Measurements from ENCODE around the gene TRIM52.

The TRIM52 gene

DNA sequence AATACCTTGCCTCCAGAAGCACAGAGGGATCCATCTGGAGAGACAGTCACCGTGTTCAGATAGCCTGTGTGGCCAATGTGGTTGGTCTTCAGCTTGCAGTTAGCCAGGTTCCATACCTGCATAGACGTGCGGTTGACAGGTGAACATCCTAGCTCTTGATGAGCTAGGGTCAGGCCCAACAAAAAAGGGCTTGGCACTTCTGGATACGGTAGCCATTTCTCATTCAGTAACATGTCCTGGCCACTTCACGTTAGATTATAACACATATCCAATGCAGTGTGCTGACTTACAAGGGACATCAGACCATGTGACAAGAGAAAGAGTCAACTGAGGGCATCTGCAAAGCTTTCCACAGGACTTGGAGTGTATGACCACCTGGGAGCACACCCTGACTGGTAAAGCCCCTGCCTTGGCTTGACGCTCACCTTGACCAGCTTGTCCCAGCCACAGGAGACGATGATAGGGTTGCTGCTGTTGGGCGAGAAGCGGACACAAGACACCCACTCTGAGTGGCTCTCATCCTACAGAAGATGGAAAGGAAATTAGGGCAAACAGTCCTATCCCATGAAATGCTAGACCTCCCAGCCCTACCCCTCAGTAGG, 21.8 kb downstream of the TRIM52 start:
- TF ChIP-seq FOXM1 (IDR thresholded peaks at IDR 0.05; ENCODE audit: borderline replicate concordance, low read depth), result no peak

DNA sequence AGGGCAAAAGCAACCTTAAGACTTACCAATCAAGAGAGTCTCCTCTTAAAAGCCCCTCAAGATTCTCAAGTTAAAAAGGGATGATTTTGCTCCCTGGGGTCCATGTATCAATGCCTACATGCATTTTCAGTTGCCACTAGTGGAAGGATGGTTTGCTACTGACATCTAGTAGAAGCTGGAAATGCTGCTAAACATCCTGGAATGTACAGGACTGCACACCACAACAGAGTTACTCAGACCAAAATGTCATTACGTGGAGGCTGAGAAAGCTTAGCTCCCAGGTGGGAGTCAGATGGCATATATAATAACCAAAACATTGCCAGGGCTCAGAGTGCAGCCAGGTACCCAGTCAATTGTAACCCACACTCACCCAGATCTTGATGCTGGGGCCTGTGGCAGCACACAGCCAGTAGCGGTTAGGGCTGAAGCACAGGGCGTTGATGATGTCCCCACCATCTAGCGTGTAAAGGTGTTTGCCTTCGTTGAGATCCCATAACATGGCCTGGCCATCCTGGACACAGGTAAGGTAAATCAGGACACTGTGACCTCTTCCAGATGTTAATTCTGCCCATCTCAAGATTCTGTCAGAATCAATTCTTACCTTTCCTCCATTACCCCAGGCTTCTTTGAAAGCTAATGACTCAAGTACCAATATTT, 23.1 kb downstream of the TRIM52 start:
- TF ChIP-seq TCF12 (IDR thresholded peaks at IDR 0.05; ENCODE audit: low read depth), result no peak
- TF ChIP-seq RAD21 (IDR thresholded peaks at IDR 0.05; ENCODE audit: low read depth), result no peak
- no peak for TF ChIP-seq EGR1 (IDR thresholded peaks at IDR 0.05)
- no peak for TF ChIP-seq CREB1 (IDR thresholded peaks at IDR 0.05; ENCODE audit: low read depth)
- no peak for TF ChIP-seq TAF1 (IDR thresholded peaks at IDR 0.05; ENCODE audit: low read depth)
- TF ChIP-seq CEBPB (IDR thresholded peaks at IDR 0.05), result no peak
- TF ChIP-seq, protein P1, sequence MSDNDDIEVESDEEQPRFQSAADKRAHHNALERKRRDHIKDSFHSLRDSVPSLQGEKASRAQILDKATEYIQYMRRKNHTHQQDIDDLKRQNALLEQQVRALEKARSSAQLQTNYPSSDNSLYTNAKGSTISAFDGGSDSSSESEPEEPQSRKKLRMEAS (IDR thresholded peaks at IDR 0.05), result no peak
- TF ChIP-seq ZBTB7A (IDR thresholded peaks at IDR 0.05; ENCODE audit: low read depth), result no peak
- TF ChIP-seq, protein P2, sequence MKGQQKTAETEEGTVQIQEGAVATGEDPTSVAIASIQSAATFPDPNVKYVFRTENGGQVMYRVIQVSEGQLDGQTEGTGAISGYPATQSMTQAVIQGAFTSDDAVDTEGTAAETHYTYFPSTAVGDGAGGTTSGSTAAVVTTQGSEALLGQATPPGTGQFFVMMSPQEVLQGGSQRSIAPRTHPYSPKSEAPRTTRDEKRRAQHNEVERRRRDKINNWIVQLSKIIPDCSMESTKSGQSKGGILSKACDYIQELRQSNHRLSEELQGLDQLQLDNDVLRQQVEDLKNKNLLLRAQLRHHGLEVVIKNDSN (IDR thresholded peaks at IDR 0.05), result no peak
- no peak for TF ChIP-seq FOXM1 (IDR thresholded peaks at IDR 0.05; ENCODE audit: borderline replicate concordance, low read depth)
- TF ChIP-seq EP300 (IDR thresholded peaks at IDR 0.05; ENCODE audit: borderline replicate concordance), result no peak
- TF ChIP-seq TEAD4 (IDR thresholded peaks at IDR 0.05), result no peak
- TF ChIP-seq, protein P3, sequence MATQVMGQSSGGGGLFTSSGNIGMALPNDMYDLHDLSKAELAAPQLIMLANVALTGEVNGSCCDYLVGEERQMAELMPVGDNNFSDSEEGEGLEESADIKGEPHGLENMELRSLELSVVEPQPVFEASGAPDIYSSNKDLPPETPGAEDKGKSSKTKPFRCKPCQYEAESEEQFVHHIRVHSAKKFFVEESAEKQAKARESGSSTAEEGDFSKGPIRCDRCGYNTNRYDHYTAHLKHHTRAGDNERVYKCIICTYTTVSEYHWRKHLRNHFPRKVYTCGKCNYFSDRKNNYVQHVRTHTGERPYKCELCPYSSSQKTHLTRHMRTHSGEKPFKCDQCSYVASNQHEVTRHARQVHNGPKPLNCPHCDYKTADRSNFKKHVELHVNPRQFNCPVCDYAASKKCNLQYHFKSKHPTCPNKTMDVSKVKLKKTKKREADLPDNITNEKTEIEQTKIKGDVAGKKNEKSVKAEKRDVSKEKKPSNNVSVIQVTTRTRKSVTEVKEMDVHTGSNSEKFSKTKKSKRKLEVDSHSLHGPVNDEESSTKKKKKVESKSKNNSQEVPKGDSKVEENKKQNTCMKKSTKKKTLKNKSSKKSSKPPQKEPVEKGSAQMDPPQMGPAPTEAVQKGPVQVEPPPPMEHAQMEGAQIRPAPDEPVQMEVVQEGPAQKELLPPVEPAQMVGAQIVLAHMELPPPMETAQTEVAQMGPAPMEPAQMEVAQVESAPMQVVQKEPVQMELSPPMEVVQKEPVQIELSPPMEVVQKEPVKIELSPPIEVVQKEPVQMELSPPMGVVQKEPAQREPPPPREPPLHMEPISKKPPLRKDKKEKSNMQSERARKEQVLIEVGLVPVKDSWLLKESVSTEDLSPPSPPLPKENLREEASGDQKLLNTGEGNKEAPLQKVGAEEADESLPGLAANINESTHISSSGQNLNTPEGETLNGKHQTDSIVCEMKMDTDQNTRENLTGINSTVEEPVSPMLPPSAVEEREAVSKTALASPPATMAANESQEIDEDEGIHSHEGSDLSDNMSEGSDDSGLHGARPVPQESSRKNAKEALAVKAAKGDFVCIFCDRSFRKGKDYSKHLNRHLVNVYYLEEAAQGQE (IDR thresholded peaks at IDR 0.05; ENCODE audit: low read depth), result no peak
- no peak for TF ChIP-seq NFIC (IDR thresholded peaks at IDR 0.05)
- TF ChIP-seq YY1 (IDR thresholded peaks at IDR 0.05; ENCODE audit: low read depth), result no peak

DNA sequence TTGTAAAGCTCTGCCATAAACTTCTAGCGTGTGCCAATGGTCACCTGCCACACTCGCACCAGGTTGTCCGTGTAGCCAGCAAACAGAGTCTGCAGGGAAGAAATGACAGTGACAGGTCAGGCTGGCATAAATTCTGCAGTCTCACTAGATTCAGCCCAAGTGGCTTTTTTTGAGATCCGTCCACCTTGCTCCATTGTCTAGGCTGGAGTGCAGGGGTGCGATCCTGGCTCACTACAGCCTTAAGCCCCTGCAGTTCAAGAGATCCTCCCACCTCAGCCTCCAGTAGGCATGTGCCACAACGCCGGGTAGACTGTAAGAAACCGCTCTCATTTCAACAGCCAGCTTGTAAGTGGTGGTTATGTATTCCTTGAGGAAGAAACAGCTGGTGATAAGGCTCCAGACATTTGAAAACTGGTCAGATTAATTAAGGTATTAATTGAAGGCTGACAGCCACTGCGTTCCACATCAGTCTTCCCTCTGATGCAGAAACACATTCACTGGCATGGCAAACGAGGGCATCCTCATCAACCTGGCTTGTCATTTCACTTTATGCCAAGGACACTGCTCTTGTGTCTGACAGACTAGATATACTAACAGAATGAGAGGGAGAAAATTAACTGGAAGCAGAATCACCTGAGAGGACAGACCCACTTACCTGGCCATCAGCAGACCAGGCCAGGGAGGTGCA, 23.8 kb downstream of the TRIM52 start:
- TF ChIP-seq, protein P2 (IDR thresholded peaks at IDR 0.05), result no peak
- no peak for TF ChIP-seq FOXM1 (IDR thresholded peaks at IDR 0.05; ENCODE audit: borderline replicate concordance, low read depth)
- no peak for TF ChIP-seq TEAD4 (IDR thresholded peaks at IDR 0.05)
- TF ChIP-seq, protein P1 (IDR thresholded peaks at IDR 0.05), result no peak
- no peak for TF ChIP-seq ZBTB7A (IDR thresholded peaks at IDR 0.05; ENCODE audit: low read depth)
- TF ChIP-seq EGR1 (IDR thresholded peaks at IDR 0.05), result no peak
- TF ChIP-seq EP300 (IDR thresholded peaks at IDR 0.05; ENCODE audit: borderline replicate concordance), result no peak
- no peak for TF ChIP-seq TCF12 (IDR thresholded peaks at IDR 0.05; ENCODE audit: low read depth)
- TF ChIP-seq CEBPB (IDR thresholded peaks at IDR 0.05), result no peak
- TF ChIP-seq CREB1 (IDR thresholded peaks at IDR 0.05; ENCODE audit: low read depth), result no peak

DNA sequence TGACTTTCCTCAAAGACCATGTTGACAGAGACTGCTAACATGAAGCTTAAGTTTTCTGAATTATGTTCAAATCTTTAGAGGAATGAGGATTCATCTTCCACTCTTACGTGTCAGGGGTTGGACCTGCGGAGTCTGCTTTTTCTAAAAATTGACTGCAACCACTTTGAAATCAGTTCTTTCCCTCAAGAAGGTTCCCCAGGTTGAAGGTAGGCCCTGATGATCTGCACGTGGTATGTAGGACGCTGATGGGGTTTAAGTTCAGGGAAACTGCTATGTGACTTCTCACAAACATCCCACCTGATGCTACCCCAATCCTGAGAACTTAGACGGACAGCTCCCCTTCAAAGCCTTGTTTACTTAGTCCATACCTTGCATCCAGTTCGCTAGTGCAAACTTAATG, 24.5 kb downstream of the TRIM52 start:
- TF ChIP-seq TEAD4 (IDR thresholded peaks at IDR 0.05) (no peak), NFIC (IDR thresholded peaks at IDR 0.05) (no peak), ZBTB7A (IDR thresholded peaks at IDR 0.05; ENCODE audit: low read depth) (no peak)

DNA sequence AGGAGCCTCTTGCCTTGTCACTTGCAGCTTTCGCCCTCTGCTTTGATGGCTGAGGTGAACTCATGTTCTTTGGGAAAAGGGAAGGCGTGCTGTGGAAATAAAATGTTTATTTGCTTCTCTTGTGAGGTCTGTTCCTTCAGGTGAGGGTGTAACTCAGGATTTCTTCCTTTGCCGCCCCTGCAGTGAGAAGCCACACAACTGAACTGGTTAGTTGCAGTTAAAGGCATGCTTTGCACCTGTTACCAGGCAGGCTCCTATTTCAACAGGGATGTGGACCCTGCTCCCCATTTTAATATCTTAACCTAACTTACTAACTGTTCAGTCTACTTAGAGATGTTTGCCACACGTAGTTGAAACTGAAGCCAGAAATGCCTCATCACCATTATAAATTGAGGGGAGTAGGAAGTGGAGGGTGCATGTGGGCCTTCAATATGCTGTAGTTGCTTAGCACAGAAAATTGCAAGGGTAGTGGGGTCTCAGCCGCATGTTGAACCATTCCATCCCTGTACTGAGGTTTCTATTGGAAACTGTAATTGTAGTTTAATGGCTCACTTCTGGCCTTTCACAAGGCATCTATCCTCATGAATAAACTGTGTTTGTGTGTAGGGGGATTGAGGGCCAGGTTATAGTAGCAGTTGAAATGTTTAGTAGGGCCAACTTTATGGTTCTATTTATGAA, 25.1 kb downstream of the TRIM52 start:
- TF ChIP-seq TEAD4 (IDR thresholded peaks at IDR 0.05), result 0 out of 2 replicates have a peak, but pooled peaks have one; percentile 25
- TF ChIP-seq, protein P1 (IDR thresholded peaks at IDR 0.05), result no peak
- TF ChIP-seq TAF1 (IDR thresholded peaks at IDR 0.05; ENCODE audit: low read depth), result no peak
- no peak for TF ChIP-seq EP300 (IDR thresholded peaks at IDR 0.05; ENCODE audit: borderline replicate concordance)
- TF ChIP-seq, protein P2 (IDR thresholded peaks at IDR 0.05), result no peak

DNA sequence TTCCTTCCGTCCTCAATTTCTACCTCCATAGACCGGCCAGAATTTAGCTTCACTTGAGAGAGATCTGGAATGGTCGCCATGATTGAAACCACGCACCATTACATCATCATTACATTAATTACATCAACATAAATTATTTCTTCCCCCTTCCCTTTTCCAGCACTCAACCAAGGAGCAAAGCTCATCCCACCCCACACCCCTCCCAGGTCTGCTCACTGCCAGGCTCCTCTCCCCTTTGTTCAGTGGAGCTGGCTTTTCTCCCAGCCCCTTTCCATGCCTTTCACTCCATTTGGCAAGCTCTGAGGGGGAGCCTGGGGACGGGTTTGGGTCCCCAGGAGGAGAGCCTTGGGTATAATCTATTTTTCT, 25.6 kb downstream of the TRIM52 start:
- TF ChIP-seq RAD21 (IDR thresholded peaks at IDR 0.05; ENCODE audit: low read depth) (no peak), TEAD4 (IDR thresholded peaks at IDR 0.05) (no peak), TCF12 (IDR thresholded peaks at IDR 0.05; ENCODE audit: low read depth) (no peak), CREB1 (IDR thresholded peaks at IDR 0.05; ENCODE audit: low read depth) (0 out of 2 replicates have a peak, but pooled peaks have one; percentile 6), EGR1 (IDR thresholded peaks at IDR 0.05) (no peak), NFIC (IDR thresholded peaks at IDR 0.05) (no peak)
- TF ChIP-seq, protein P1 (IDR thresholded peaks at IDR 0.05), result no peak

All from Ishikawa (cell line).